ENCODE data around the gene RIBC1.

- TF ChIP-seq POLR2A (IDR thresholded peaks at IDR 0.05) (no peak), CTCF (IDR thresholded peaks at IDR 0.05) (no peak)
These were observed 7.1 kb downstream of the RIBC1 start for GRCh38 chrX:53429755-53430154.

Data from lower leg skin (tissue), 3 donors.